OCI-LY3 (cell line): ENCODE results near the gene PRKX.

Experiments used
- CTCF ChIP-seq: fragments of 200-600, 300-600 bp; sonication (generic); IDR thresholded peaks from 2 replicates; pipeline ENCODE4 v1.5.1; 2014; ENCODE audit warnings: antibody characterized with exemption, low read length, low read depth
- EZH2phosphoT487 ChIP-seq: fragments of 200-600 bp; shearing (Covaris generic); IDR thresholded peaks from 2 replicates; pipeline ENCODE4 v1.6.1; 2018; ENCODE audit warnings: antibody characterized with exemption, mixed run types, low read depth

GRCh38 chrX:3582451-3582850, 131.0 kb downstream of the PRKX start:
- TF ChIP-seq CTCF, result no peak
- no peak for TF ChIP-seq EZH2phosphoT487
